ENCODE results near the gene PTPN20.
"Not testable (repeated sequence)": the region's sequence is repeated elsewhere in the genome, so short reads cannot be mapped to it uniquely, and the experiment has no call there.

The PTPN20 gene

GRCh38 chr10:46907185-46908117, 3.8 kb upstream of the PTPN20 start:
- H3K4me3 ChIP-seq (ENCODE audit: low read depth, low read length); H3K9me3 ChIP-seq (ENCODE audit: control insufficient read depth, insufficient read depth, low read length); H3K27me3 ChIP-seq (ENCODE audit: control insufficient read depth, insufficient read depth, low read length); H3K4me1 ChIP-seq (ENCODE audit: control insufficient read depth, insufficient read depth, low read length); H3K36me3 ChIP-seq (ENCODE audit: control insufficient read depth, insufficient read depth, low read length); H3K9ac ChIP-seq (ENCODE audit: low read depth, low read length): not testable (repeated sequence)

GRCh38 chr10:46922498-46922897, 11.3 kb downstream of the PTPN20 start:
- not testable (repeated sequence) for H3K9me3 ChIP-seq (ENCODE audit: control insufficient read depth, insufficient read depth, low read length); H3K4me3 ChIP-seq (ENCODE audit: low read depth, low read length); H3K27me3 ChIP-seq (ENCODE audit: control insufficient read depth, insufficient read depth, low read length); H3K4me1 ChIP-seq (ENCODE audit: control insufficient read depth, insufficient read depth, low read length); H3K36me3 ChIP-seq (ENCODE audit: control insufficient read depth, insufficient read depth, low read length); H3K9ac ChIP-seq (ENCODE audit: low read depth, low read length)

- not testable (repeated sequence) for H3K27me3 ChIP-seq (ENCODE audit: control insufficient read depth, insufficient read depth, low read length); H3K36me3 ChIP-seq (ENCODE audit: control insufficient read depth, insufficient read depth, low read length); H3K9ac ChIP-seq (ENCODE audit: low read depth, low read length); H3K9me3 ChIP-seq (ENCODE audit: control insufficient read depth, insufficient read depth, low read length); H3K4me1 ChIP-seq (ENCODE audit: control insufficient read depth, insufficient read depth, low read length); H3K4me3 ChIP-seq (ENCODE audit: low read depth, low read length)
These were observed 13.9 kb downstream of the PTPN20 start for GRCh38 chr10:46925156-46925555.

GRCh38 chr10:46925853-46926252, 14.6 kb downstream of the PTPN20 start:
- not testable (repeated sequence) for H3K36me3 ChIP-seq (ENCODE audit: control insufficient read depth, insufficient read depth, low read length); H3K4me3 ChIP-seq (ENCODE audit: low read depth, low read length); H3K9me3 ChIP-seq (ENCODE audit: control insufficient read depth, insufficient read depth, low read length); H3K9ac ChIP-seq (ENCODE audit: low read depth, low read length); H3K27me3 ChIP-seq (ENCODE audit: control insufficient read depth, insufficient read depth, low read length); H3K4me1 ChIP-seq (ENCODE audit: control insufficient read depth, insufficient read depth, low read length)

- not testable (repeated sequence) for H3K9ac ChIP-seq (ENCODE audit: low read depth, low read length); H3K36me3 ChIP-seq (ENCODE audit: control insufficient read depth, insufficient read depth, low read length); H3K4me3 ChIP-seq (ENCODE audit: low read depth, low read length); H3K9me3 ChIP-seq (ENCODE audit: control insufficient read depth, insufficient read depth, low read length); H3K4me1 ChIP-seq (ENCODE audit: control insufficient read depth, insufficient read depth, low read length); H3K27me3 ChIP-seq (ENCODE audit: control insufficient read depth, insufficient read depth, low read length)
These were observed 17.6 kb downstream of the PTPN20 start for GRCh38 chr10:46928810-46929209.

GRCh38 chr10:46932383-46932782, 21.2 kb downstream of the PTPN20 start:
- not testable (repeated sequence) for H3K9ac ChIP-seq (ENCODE audit: low read depth, low read length); H3K4me3 ChIP-seq (ENCODE audit: low read depth, low read length); H3K9me3 ChIP-seq (ENCODE audit: control insufficient read depth, insufficient read depth, low read length); H3K27me3 ChIP-seq (ENCODE audit: control insufficient read depth, insufficient read depth, low read length); H3K4me1 ChIP-seq (ENCODE audit: control insufficient read depth, insufficient read depth, low read length); H3K36me3 ChIP-seq (ENCODE audit: control insufficient read depth, insufficient read depth, low read length)

GRCh38 chr10:46941091-46941490, 29.9 kb downstream of the PTPN20 start:
- H3K9ac ChIP-seq (ENCODE audit: low read depth, low read length); H3K4me3 ChIP-seq (ENCODE audit: low read depth, low read length); H3K4me1 ChIP-seq (ENCODE audit: control insufficient read depth, insufficient read depth, low read length); H3K9me3 ChIP-seq (ENCODE audit: control insufficient read depth, insufficient read depth, low read length); H3K27me3 ChIP-seq (ENCODE audit: control insufficient read depth, insufficient read depth, low read length); H3K36me3 ChIP-seq (ENCODE audit: control insufficient read depth, insufficient read depth, low read length): not testable (repeated sequence)

- H3K4me1 ChIP-seq (ENCODE audit: control insufficient read depth, insufficient read depth, low read length); H3K36me3 ChIP-seq (ENCODE audit: control insufficient read depth, insufficient read depth, low read length); H3K4me3 ChIP-seq (ENCODE audit: low read depth, low read length); H3K9ac ChIP-seq (ENCODE audit: low read depth, low read length); H3K27me3 ChIP-seq (ENCODE audit: control insufficient read depth, insufficient read depth, low read length); H3K9me3 ChIP-seq (ENCODE audit: control insufficient read depth, insufficient read depth, low read length): not testable (repeated sequence)
These were observed 37.7 kb downstream of the PTPN20 start for GRCh38 chr10:46948687-46949518.

GRCh38 chr10:46952540-46952939, 41.3 kb downstream of the PTPN20 start:
- H3K4me3 ChIP-seq (ENCODE audit: low read depth, low read length); H3K9me3 ChIP-seq (ENCODE audit: control insufficient read depth, insufficient read depth, low read length); H3K27me3 ChIP-seq (ENCODE audit: control insufficient read depth, insufficient read depth, low read length); H3K36me3 ChIP-seq (ENCODE audit: control insufficient read depth, insufficient read depth, low read length); H3K4me1 ChIP-seq (ENCODE audit: control insufficient read depth, insufficient read depth, low read length); H3K9ac ChIP-seq (ENCODE audit: low read depth, low read length): not testable (repeated sequence)

GRCh38 chr10:46960742-46961141, 49.5 kb downstream of the PTPN20 start:
- H3K9me3 ChIP-seq (ENCODE audit: control insufficient read depth, insufficient read depth, low read length); H3K9ac ChIP-seq (ENCODE audit: low read depth, low read length); H3K27me3 ChIP-seq (ENCODE audit: control insufficient read depth, insufficient read depth, low read length); H3K36me3 ChIP-seq (ENCODE audit: control insufficient read depth, insufficient read depth, low read length); H3K4me3 ChIP-seq (ENCODE audit: low read depth, low read length); H3K4me1 ChIP-seq (ENCODE audit: control insufficient read depth, insufficient read depth, low read length): not testable (repeated sequence)

GRCh38 chr10:46963356-46963755, 52.1 kb downstream of the PTPN20 start:
- not testable (repeated sequence) for H3K9ac ChIP-seq (ENCODE audit: low read depth, low read length); H3K27me3 ChIP-seq (ENCODE audit: control insufficient read depth, insufficient read depth, low read length); H3K36me3 ChIP-seq (ENCODE audit: control insufficient read depth, insufficient read depth, low read length); H3K4me1 ChIP-seq (ENCODE audit: control insufficient read depth, insufficient read depth, low read length); H3K4me3 ChIP-seq (ENCODE audit: low read depth, low read length); H3K9me3 ChIP-seq (ENCODE audit: control insufficient read depth, insufficient read depth, low read length)

GRCh38 chr10:46967013-46967412, 55.8 kb downstream of the PTPN20 start:
- H3K36me3 ChIP-seq (ENCODE audit: control insufficient read depth, insufficient read depth, low read length); H3K4me1 ChIP-seq (ENCODE audit: control insufficient read depth, insufficient read depth, low read length); H3K9me3 ChIP-seq (ENCODE audit: control insufficient read depth, insufficient read depth, low read length); H3K9ac ChIP-seq (ENCODE audit: low read depth, low read length); H3K27me3 ChIP-seq (ENCODE audit: control insufficient read depth, insufficient read depth, low read length); H3K4me3 ChIP-seq (ENCODE audit: low read depth, low read length): not testable (repeated sequence)

All from iPS-15b (cell line).